NB4 (cell line): ENCODE data around the gene CPNE5.

Source experiments
- DNase-seq: peaks from one replicate; pipeline ENCODE4 v3.0.0; 2010; ENCODE audit warnings: low read depth
- H3K4me3 ChIP-seq: one replicate; pipeline ENCODE4 v1.5.1; 2011; ENCODE audit warnings: mild to moderate bottlenecking, low read depth, low read length, moderate library complexity
- MYC ChIP-seq: IDR thresholded peaks from 2 replicates; pipeline ENCODE4 v1.6.1; 2011; ENCODE audit warnings: low read depth, low read length
- POLR2A ChIP-seq: IDR thresholded peaks from 2 replicates; pipeline ENCODE4 v1.6.1; 2011; ENCODE audit warnings: mild to moderate bottlenecking; ENCODE audit not compliant: insufficient read length; ENCODE audit errors: extremely low read depth
- TF ChIP-seq, protein P1 (sequence below): IDR thresholded peaks from 2 replicates; pipeline ENCODE4 v1.6.1; 2011; ENCODE audit warnings: low read depth, low read length
- TF ChIP-seq, protein P2 (sequence below): IDR thresholded peaks from one replicate; pipeline ENCODE4 v1.5.1; 2012; ENCODE audit warnings: low read depth, low read length

The CPNE5 gene

DNA sequence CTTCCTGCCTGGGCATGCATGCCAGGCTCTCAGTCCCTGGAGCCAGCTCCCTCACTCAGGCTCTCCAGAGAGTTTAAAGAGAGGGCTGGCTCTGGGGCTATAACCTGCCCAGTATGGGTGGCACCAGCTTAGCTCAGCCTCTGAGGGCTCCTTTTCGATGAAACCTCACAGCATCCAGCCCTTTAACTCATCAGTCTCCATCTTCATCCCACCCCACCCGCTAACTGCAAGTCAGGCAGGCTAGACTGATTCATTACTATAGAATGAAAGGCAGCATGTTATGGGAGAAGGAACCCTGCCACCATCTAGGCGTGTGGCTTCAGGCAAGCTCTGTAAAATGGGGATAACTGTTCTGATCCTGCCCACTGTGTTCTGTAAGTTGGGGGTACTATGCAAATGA is 88.2 kb downstream of the CPNE5 start:
- H3K4me3 ChIP-seq = no peak overlapping the region
- TF ChIP-seq POLR2A (no peak), MYC (no peak)
- TF ChIP-seq, protein P1, sequence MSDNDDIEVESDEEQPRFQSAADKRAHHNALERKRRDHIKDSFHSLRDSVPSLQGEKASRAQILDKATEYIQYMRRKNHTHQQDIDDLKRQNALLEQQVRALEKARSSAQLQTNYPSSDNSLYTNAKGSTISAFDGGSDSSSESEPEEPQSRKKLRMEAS = no peak
- TF ChIP-seq, protein P2, sequence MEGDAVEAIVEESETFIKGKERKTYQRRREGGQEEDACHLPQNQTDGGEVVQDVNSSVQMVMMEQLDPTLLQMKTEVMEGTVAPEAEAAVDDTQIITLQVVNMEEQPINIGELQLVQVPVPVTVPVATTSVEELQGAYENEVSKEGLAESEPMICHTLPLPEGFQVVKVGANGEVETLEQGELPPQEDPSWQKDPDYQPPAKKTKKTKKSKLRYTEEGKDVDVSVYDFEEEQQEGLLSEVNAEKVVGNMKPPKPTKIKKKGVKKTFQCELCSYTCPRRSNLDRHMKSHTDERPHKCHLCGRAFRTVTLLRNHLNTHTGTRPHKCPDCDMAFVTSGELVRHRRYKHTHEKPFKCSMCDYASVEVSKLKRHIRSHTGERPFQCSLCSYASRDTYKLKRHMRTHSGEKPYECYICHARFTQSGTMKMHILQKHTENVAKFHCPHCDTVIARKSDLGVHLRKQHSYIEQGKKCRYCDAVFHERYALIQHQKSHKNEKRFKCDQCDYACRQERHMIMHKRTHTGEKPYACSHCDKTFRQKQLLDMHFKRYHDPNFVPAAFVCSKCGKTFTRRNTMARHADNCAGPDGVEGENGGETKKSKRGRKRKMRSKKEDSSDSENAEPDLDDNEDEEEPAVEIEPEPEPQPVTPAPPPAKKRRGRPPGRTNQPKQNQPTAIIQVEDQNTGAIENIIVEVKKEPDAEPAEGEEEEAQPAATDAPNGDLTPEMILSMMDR = no peak
- DNase-seq = no peak

GRCh38 chr6:36749829-36750489 is 89.3 kb downstream of the CPNE5 start:
- no peak overlapping the region for H3K4me3 ChIP-seq
- DNase-seq = no peak
- TF ChIP-seq, protein P2 = no peak
- TF ChIP-seq, protein P1 = no peak
- no peak for TF ChIP-seq POLR2A
- TF ChIP-seq MYC = no peak

- no peak for DNase-seq
- H3K4me3 ChIP-seq = no peak overlapping the region
- TF ChIP-seq MYC = no peak
- TF ChIP-seq, protein P2 = no peak
- TF ChIP-seq, protein P1 = no peak
- no peak for TF ChIP-seq POLR2A
Observed at GRCh38 chr6:36746251-36746650, 93.0 kb downstream of the CPNE5 start.

GRCh38 chr6:36745836-36746235 is 93.4 kb downstream of the CPNE5 start:
- DNase-seq = no peak
- no peak overlapping the region for H3K4me3 ChIP-seq
- TF ChIP-seq, protein P2 = no peak
- TF ChIP-seq, protein P1 = no peak
- TF ChIP-seq POLR2A = no peak
- TF ChIP-seq MYC = no peak

DNA sequence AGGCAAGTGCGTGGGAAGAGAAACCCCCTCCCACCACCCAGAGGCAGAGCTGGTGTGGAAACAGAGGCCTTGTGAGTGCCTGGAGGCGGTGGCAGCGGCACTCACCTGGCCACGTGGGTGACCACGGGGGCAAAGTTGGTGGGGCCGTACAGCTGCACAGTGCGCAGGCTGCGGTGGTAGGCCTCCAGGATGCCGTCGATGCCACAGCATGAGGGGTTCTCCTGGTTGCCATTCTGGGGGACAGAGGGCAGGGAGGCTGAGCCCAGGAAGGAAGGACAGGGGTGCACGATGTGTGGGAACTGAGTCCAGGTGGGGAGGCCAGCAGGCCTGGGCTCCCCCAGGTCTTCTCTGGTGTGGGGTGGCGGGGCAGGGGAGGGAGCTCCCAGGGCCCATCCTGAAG is 94.0 kb downstream of the CPNE5 start:
- TF ChIP-seq POLR2A = no peak
- TF ChIP-seq, protein P2 = no peak
- no peak for DNase-seq

DNA sequence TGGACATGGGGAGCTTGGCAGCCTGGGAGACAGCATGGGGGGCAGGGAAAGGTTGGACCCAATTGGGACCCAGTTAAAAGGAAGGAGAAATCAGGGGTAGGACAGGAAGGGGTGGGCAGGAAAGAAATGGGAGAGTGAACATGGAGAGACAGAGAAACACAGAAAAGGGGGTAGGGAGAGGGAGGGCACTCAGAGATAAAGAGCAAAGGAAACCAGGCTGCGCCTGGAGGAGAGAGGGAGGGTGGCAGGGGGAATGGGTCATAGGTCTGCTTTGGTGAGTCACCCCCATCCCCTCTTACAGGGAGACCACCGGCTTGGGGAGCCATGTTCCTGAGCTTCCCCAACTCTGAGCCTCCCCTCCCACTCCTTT is 95.0 kb downstream of the CPNE5 start:
- TF ChIP-seq, protein P2 = no peak
- no peak for TF ChIP-seq MYC
- no peak overlapping the region for H3K4me3 ChIP-seq
- DNase-seq = no peak

More for the DNA sequence above, 94.0 kb downstream of the CPNE5 start:
- H3K4me3 ChIP-seq = no peak overlapping the region
